Measurements from ENCODE around the gene GP9. TPM values are rescaled to one million over a fixed set of nuclear protein-coding genes. Genes with fewer than 3 reads are reported as not detected.

GP9 gene
- total and polyA plus RNA-seq, 2 donors (not counting 1 experiment from before 2014, with no cell fraction given) = not detected

DNA sequence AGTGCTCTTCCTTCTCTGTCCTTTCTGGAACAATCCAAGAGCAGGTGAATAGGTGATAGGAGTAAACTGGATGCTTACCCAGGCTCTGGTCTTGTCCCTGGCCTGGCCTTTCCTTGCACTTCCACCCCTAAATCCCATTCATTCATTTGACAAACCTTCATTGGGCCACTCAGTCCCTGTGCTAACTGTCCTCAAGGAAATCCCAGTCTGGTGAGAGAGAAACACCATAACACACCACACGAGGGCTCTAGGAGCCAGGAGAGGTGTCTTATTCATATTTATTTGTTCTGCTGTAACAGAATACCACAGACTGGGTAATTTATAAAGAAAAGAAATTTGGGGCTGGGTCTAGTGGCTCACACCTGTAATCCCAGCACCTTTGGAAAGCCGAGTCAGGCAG lies 36.7 kb upstream of the GP9 start:
- no peak overlapping the region for H3K4me3 Mint-ChIP-seq
- Histone ChIP-seq H3K36me3 (replicated peaks in 1 of 2; ENCODE audit: control extremely low read depth in 1 of 2, control insufficient read depth in 1 of 2, extremely low read depth in 1 of 2, insufficient read depth in 2 of 2, low read length in 1 of 2) (no peaks in the 10 kb centered on the region), H3K4me3 (ENCODE audit: control extremely low read depth in 1 of 5, extremely low read depth in 1 of 5, insufficient read depth in 1 of 5, low read depth in 2 of 5, low read length in 4 of 5) (no peak overlapping the region), H3K27ac (ENCODE audit: low read length in 2 of 2) (no peak overlapping the region), H3K4me1 (ENCODE audit: control insufficient read depth in 2 of 2, insufficient read depth in 2 of 2, low read length in 2 of 2) (peaks cover 13 to 15% of the 10 kb centered on the region in 2 donors), H3K4me2 (replicated peaks; ENCODE audit: low read depth, low read length, poor library complexity, severe bottlenecking) (no peak overlapping the region), H3K27me3 (replicated peaks in 1 of 4; ENCODE audit: control extremely low read depth in 1 of 4, control insufficient read depth in 3 of 4, insufficient read depth in 4 of 4, low read length in 3 of 4) (no peaks in the 10 kb centered on the region), H3K9ac (ENCODE audit: low read length) (no peak overlapping the region), H3K79me2 (ENCODE audit: control insufficient read depth, insufficient read depth, low read length) (no peaks in the 10 kb centered on the region), H3K9me3 (ENCODE audit: control extremely low read depth in 1 of 3, control insufficient read depth in 2 of 3, insufficient read depth in 1 of 3, low read length in 2 of 3) (peaks cover 0 to 10% (median 0%) of the 10 kb centered on the region in 3 donors), H2AFZ (ENCODE audit: insufficient read depth, low read depth, low read length, poor library complexity, severe bottlenecking) (no peak overlapping the region), H4K20me1 (ENCODE audit: control insufficient read depth, insufficient read depth, low read length, poor library complexity, severe bottlenecking) (no peaks in the 10 kb centered on the region)
- POLR2A ChIA-PET = no interaction called here
- CTCF ChIA-PET = interaction anchor here (0.5 to 1.3 kb wide), 3 partner anchors 17 to 140 kb away, joined by 3 to 4 read pairs (median 3); no protein-coding TSS in a partner anchor
- H3K4me1 Mint-ChIP-seq = peaks cover 22% of the 10 kb centered on the region
- TF ChIP-seq, protein P1, sequence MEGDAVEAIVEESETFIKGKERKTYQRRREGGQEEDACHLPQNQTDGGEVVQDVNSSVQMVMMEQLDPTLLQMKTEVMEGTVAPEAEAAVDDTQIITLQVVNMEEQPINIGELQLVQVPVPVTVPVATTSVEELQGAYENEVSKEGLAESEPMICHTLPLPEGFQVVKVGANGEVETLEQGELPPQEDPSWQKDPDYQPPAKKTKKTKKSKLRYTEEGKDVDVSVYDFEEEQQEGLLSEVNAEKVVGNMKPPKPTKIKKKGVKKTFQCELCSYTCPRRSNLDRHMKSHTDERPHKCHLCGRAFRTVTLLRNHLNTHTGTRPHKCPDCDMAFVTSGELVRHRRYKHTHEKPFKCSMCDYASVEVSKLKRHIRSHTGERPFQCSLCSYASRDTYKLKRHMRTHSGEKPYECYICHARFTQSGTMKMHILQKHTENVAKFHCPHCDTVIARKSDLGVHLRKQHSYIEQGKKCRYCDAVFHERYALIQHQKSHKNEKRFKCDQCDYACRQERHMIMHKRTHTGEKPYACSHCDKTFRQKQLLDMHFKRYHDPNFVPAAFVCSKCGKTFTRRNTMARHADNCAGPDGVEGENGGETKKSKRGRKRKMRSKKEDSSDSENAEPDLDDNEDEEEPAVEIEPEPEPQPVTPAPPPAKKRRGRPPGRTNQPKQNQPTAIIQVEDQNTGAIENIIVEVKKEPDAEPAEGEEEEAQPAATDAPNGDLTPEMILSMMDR (IDR thresholded peaks at IDR 0.05) = no peak
- no peak for TF ChIP-seq EZH2 (IDR thresholded peaks at IDR 0.05; ENCODE audit: borderline replicate concordance, insufficient read depth, low read depth, low read length, poor library complexity, severe bottlenecking)
- no peaks in the 10 kb centered on the region for H3K9me3 Mint-ChIP-seq (ENCODE audit: insufficient read depth)
- no peaks in the 10 kb centered on the region for H3K27me3 Mint-ChIP-seq
- ATAC-seq (ENCODE audit: low read depth) = no peak
- H3K27ac Mint-ChIP-seq = no peak overlapping the region
- no CpG with 5 or more reads among the region's 2 CpGs for WGBS (ENCODE audit: insufficient coverage)
- DNase-seq = no peak
- intact Hi-C loops (cut with micrococcal nuclease) = no loop called here

DNA sequence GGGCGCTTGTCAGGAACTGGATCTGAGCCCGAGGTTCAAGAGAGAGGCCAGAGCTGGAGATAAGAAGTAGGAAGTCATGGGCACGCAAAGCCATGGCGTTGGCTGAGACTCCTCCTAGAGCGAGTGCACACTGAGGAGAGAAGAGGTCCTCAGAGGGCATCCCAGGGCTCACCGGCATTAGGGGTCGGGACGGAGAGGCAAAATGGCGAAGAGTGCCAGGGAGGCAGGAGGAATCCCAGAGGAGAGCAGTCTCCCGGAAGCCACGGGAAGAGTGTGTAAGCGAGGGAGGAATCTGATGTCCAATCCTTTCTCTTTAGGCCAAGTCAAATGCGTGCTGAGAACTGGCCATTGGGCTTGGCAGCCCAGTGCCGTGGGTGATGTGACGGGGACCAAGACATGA lies 35.5 kb upstream of the GP9 start:
- intact Hi-C loops (cut with micrococcal nuclease) = no loop called here
- TF ChIP-seq, protein P1 (IDR thresholded peaks at IDR 0.05) = no peak
- no peak for TF ChIP-seq EZH2 (IDR thresholded peaks at IDR 0.05; ENCODE audit: borderline replicate concordance, insufficient read depth, low read depth, low read length, poor library complexity, severe bottlenecking)
- Histone ChIP-seq H3K27ac (ENCODE audit: low read length in 2 of 2) (no peak overlapping the region), H3K4me3 (ENCODE audit: control extremely low read depth in 1 of 5, extremely low read depth in 1 of 5, insufficient read depth in 1 of 5, low read depth in 2 of 5, low read length in 4 of 5) (no peak overlapping the region), H3K36me3 (replicated peaks in 1 of 2; ENCODE audit: control extremely low read depth in 1 of 2, control insufficient read depth in 1 of 2, extremely low read depth in 1 of 2, insufficient read depth in 2 of 2, low read length in 1 of 2) (no peaks in the 10 kb centered on the region), H3K27me3 (replicated peaks in 1 of 4; ENCODE audit: control extremely low read depth in 1 of 4, control insufficient read depth in 3 of 4, insufficient read depth in 4 of 4, low read length in 3 of 4) (no peaks in the 10 kb centered on the region), H3K9ac (ENCODE audit: low read length) (no peak overlapping the region), H4K20me1 (ENCODE audit: control insufficient read depth, insufficient read depth, low read length, poor library complexity, severe bottlenecking) (no peaks in the 10 kb centered on the region), H3K79me2 (ENCODE audit: control insufficient read depth, insufficient read depth, low read length) (no peaks in the 10 kb centered on the region), H3K4me2 (replicated peaks; ENCODE audit: low read depth, low read length, poor library complexity, severe bottlenecking) (no peak overlapping the region), H3K9me3 (ENCODE audit: control extremely low read depth in 1 of 3, control insufficient read depth in 2 of 3, insufficient read depth in 1 of 3, low read length in 2 of 3) (peaks cover 0 to 14% (median 0%) of the 10 kb centered on the region in 3 donors), H3K4me1 (ENCODE audit: control insufficient read depth in 2 of 2, insufficient read depth in 2 of 2, low read length in 2 of 2) (peaks cover 13 to 15% of the 10 kb centered on the region in 2 donors), H2AFZ (ENCODE audit: insufficient read depth, low read depth, low read length, poor library complexity, severe bottlenecking) (no peak overlapping the region)
- ATAC-seq (ENCODE audit: low read depth) (no peak), DNase-seq (no peak)
- Mint-ChIP-seq H3K4me1 (peaks cover 22% of the 10 kb centered on the region), H3K9me3 (ENCODE audit: insufficient read depth) (no peaks in the 10 kb centered on the region), H3K4me3 (peak overlapping the region; percentile 47), H3K27me3 (peaks cover 1% of the 10 kb centered on the region), H3K27ac (no peak overlapping the region)
- POLR2A ChIA-PET = no interaction called here
- CTCF ChIA-PET = interaction anchor here (0.9 to 4.0 kb wide), 5 partner anchors 8 to 292 kb away, joined by 3 to 53 read pairs (median 4); a partner anchor contains a TSS
- 94% methylated on average over 15 of the region's 15 CpGs for WGBS (ENCODE audit: insufficient coverage)

All from B cell (primary cell).